Hepatic stellate cell (primary cell): ENCODE data around the gene IL4.
A peak's percentile ranks its signal among the peaks of the same experiment; 100 is the strongest.

ENCODE experiments used
- DNase-seq: peaks from one replicate; pipeline ENCODE4 v3.0.0; 2011; ENCODE audit warnings: low spot score

IL4 gene

DNA sequence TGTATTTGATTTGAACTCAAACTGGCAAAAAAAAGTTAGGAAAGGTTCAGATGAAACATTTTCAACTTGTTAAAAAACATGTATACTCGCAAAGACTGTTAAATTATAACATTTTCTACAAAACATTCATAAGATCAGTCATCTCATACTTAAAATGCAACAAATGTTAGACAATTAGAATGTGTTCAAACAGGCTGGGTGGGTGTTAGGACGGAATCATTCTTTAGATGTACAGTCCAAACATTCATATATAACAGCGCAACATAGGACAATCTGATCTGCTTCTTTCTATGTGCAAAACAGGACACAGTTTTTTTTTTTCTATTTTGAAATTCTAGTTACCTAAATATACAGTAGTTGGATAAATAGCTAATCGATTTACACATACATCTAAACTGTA lies 22.2 kb downstream of the IL4 start:
- no peak for DNase-seq

DNA sequence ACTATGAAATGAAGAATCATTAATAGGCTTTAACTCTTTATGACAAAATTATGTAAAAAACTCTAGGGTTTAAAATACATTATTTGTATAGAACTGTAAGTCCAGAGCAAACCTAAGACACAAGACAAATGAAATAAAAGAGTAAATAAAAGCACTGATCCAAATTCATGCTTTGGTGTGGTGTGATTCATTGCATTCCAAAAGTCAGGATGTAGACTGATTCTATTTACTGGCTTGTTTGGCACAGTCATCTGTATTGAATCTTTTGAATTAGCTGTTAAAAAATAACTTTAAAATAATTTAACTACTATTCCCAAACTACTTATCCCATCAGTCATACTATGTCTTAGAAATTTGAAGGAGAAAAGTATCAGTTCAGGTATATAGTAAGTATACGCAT lies 31.1 kb downstream of the IL4 start:
- DNase-seq, result peak; percentile 26

DNA sequence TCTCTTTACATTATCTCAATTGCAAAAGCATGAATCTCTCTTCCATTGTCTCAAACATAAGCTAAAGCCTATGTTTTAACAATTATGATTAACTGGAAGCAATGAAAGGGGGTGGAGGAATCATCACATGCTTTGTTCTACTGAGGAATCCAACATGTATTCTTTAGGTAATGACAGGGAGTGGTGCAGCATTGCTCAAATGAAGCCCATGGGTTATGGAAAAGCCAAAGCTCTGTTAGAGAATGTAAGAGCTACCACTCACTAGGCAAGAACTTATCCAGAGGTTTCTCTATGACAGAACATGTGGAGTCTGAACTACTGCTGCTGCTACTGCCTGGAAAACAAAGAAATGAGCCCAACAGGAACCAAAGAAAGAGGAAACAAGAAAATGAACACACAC lies 34.9 kb downstream of the IL4 start:
- DNase-seq, result no peak

DNA sequence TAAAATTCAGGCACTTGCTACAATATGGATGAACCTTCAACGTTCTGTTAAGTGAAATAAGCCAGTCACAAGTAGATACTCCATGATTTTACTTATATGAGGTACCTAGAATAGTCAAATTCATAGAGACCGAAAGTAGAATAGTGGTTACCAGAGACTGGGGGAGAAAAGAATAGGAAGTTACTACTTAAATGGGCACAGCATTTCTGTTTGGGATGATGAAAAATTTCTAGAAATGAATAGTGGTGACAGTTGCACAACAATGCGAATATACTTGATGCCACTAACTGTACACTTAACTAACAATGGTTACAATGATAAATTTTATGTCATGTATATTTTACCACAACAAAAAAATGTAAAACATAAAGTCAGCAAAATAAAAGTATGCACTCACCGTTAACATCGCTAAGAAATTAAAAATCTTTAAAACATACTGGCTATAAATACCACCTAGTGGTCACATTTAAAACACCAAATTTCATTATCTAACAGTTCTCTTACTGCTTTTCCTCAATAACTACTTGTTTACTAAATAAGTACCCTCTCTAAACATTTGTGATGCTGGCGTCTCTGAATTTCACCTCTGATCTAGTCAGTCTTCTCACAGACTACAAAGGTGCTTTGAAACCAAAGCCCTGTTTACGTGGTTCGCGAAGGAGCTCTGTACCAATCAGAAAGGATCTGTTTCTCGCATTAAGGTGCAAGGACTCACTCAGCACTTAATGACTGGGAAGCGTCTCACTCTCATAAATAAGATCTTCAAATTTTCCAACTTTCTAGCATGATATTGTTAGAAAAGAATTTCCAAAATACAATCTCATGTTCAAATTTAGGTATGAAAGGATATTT lies 40.9 kb downstream of the IL4 start:
- no peak for DNase-seq

DNA sequence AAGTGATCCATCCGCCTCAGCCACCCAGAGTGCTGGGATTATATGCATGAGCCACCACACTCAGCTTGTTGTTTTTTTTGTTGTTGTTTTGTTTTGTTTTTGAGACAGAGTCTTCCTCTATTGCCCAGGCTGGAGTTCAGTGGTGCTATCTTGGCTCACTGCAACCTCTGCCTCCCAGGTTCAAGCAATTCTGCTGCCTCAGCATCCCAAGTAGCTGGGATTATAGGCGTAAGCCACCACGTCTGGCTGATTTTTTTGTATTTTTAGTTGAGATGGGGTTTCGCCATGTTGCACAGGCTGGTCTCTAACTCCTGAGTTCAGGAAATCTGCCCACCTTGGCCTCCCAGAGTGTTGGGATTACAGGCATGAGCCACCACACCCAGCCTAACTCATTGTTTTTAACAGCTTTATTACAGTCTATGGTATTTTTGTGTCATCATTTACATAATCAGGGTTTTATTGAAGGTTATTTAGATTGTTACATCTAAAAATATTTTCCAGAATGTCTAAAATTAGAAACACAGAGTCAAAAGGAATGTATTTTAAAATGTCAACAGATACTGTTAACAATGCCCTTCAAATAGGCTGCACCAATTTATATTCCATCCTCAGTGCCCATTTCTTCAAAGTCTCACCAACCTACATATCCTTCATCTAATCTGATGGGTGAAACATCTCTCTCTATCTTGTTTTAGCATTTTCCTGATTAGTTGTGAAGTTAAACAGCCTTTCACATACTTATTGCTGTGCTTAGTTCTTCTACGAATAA lies 44.9 kb downstream of the IL4 start:
- no peak for DNase-seq

DNA sequence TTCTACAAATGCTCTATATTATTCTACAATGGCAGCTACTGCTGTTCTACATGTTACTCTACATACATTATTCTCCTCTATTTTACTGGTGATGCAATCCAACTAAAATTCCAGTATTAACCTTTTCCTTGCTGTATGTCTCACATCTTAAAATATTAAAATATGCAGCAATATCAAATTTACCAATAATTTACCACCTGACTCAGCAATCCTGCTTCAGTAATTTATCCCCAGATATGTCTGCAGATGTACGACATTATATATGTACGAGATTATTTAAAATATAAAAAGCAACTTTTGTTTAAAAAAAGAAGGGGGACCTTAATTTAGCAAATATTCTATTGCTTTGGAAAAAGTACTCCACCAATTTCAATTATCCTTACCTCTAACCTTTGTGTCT lies 52.0 kb downstream of the IL4 start:
- DNase-seq, result no peak

DNA sequence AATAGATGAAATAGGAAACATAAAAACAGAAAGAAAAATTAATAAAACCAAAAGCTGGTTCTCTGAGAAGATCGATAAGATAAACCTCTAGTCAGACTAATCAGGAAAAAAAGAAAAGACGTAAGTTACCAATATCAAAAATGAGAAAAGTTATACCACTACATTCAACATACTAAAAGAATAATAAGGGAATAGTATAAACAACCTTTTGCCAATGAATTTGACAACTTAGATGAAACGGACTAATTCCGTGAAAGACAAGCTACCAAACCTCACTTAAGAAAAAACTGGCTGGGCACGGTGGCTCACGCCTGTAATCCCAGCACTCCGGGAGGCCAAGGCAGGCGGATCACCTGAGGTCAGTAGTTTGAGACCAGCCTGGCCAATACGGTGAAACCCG lies 56.1 kb downstream of the IL4 start:
- no peak for DNase-seq
